Erythroblast (primary cell): Measurements from ENCODE around the gene ELOVL6.
"Not testable (repeated sequence)": the region's sequence is repeated elsewhere in the genome, so short reads cannot be mapped to it uniquely, and the experiment has no call there.

Experiments used
- DNase-seq, 2 experiments: peaks; one replicate each; lab custom pipeline; 2025; lab: John Stamatoyannopoulos, UW
- GATA1 ChIP-seq: IDR thresholded peaks from 2 replicates; pipeline ENCODE4 v1.6.1; 2011; ENCODE audit warnings: low read depth, mild to moderate bottlenecking, control low read depth, low read length, moderate library complexity
- POLR2A ChIP-seq: IDR thresholded peaks from 2 replicates; pipeline ENCODE4 v1.6.1; 2011; ENCODE audit warnings: mild to moderate bottlenecking, low read length

ELOVL6 gene

GRCh38 chr4:110163327-110164069 is 34.9 kb downstream of the ELOVL6 start:
- no peak for TF ChIP-seq POLR2A
- no peak for TF ChIP-seq GATA1
- peak; percentile 67 to 70 for DNase-seq

- TF ChIP-seq POLR2A: no peak
- no peak for TF ChIP-seq GATA1
- no peak for DNase-seq
Measured at GRCh38 chr4:110160618-110161017, 37.8 kb downstream of the ELOVL6 start.

- no peak for DNase-seq
- TF ChIP-seq GATA1 (no peak), POLR2A (no peak)
Measured at GRCh38 chr4:110159541-110159940, 38.9 kb downstream of the ELOVL6 start.

- TF ChIP-seq GATA1: no peak
- no peak for TF ChIP-seq POLR2A
- no peak for DNase-seq
Measured at GRCh38 chr4:110157580-110157979, 40.8 kb downstream of the ELOVL6 start.

- not testable (repeated sequence) for DNase-seq
Measured at GRCh38 chr4:110157166-110157565, 41.2 kb downstream of the ELOVL6 start.

GRCh38 chr4:110156442-110156841 is 42.0 kb downstream of the ELOVL6 start:
- TF ChIP-seq GATA1: no peak
- no peak for TF ChIP-seq POLR2A
- DNase-seq: no peak

GRCh38 chr4:110155654-110156053 is 42.8 kb downstream of the ELOVL6 start:
- DNase-seq: no peak
- TF ChIP-seq POLR2A (no peak), GATA1 (no peak)

- no peak for TF ChIP-seq POLR2A
- TF ChIP-seq GATA1: no peak
- no peak for DNase-seq
Measured at GRCh38 chr4:110154582-110154981, 43.8 kb downstream of the ELOVL6 start.

- DNase-seq: no peak
- TF ChIP-seq GATA1: no peak
- TF ChIP-seq POLR2A: no peak
Measured at GRCh38 chr4:110152386-110152785, 46.0 kb downstream of the ELOVL6 start.

- no peak for TF ChIP-seq GATA1
- TF ChIP-seq POLR2A: no peak
- no peak for DNase-seq
Measured at GRCh38 chr4:110149089-110149488, 49.3 kb downstream of the ELOVL6 start.

- no peak for DNase-seq
- TF ChIP-seq POLR2A: no peak
- TF ChIP-seq GATA1: no peak
Measured at GRCh38 chr4:110142461-110142860, 56.0 kb downstream of the ELOVL6 start.

GRCh38 chr4:110139815-110140214 is 58.6 kb downstream of the ELOVL6 start:
- DNase-seq: no peak
- no peak for TF ChIP-seq GATA1
- no peak for TF ChIP-seq POLR2A

GRCh38 chr4:110139111-110139510 is 59.3 kb downstream of the ELOVL6 start:
- TF ChIP-seq POLR2A (no peak), GATA1 (no peak)
- DNase-seq: no peak

GRCh38 chr4:110138551-110138950 is 59.9 kb downstream of the ELOVL6 start:
- TF ChIP-seq POLR2A (no peak), GATA1 (no peak)
- DNase-seq: no peak

GRCh38 chr4:110137829-110138228 is 60.6 kb downstream of the ELOVL6 start:
- no peak for DNase-seq
- TF ChIP-seq POLR2A (no peak), GATA1 (no peak)

- no peak for DNase-seq
- TF ChIP-seq POLR2A (no peak), GATA1 (no peak)
Measured at GRCh38 chr4:110135523-110135922, 62.9 kb downstream of the ELOVL6 start.
